Activated naive CD8-positive, alpha-beta T cell (primary cell): ENCODE results near the gene LRRC10B.

Experiments used
- H3K27ac Mint-ChIP-seq: one replicate; pipeline ENCODE4 v1.8.0; 2021; ENCODE audit warnings: mixed read lengths
- H3K27me3 Mint-ChIP-seq: one replicate; pipeline ENCODE4 v1.8.0; 2021; ENCODE audit warnings: mixed read lengths
- H3K36me3 Mint-ChIP-seq: one replicate; pipeline ENCODE4 v1.8.0; 2021; ENCODE audit warnings: mixed read lengths
- H3K4me1 Mint-ChIP-seq: one replicate; pipeline ENCODE4 v1.8.0; 2021; ENCODE audit warnings: low read depth, mixed read lengths
- H3K4me3 Mint-ChIP-seq: one replicate; pipeline ENCODE4 v1.8.0; 2021; ENCODE audit warnings: mild to moderate bottlenecking, mixed read lengths
- H3K9me3 Mint-ChIP-seq: one replicate; pipeline ENCODE4 v1.8.0; 2021; ENCODE audit warnings: low read depth, mixed read lengths

LRRC10B gene

GRCh38 chr11:61480261-61480993 is 28.1 kb upstream of the LRRC10B start:
- Mint-ChIP-seq H3K36me3 (no peaks in the 10 kb centered on the region), H3K4me1 (peaks cover 3% of the 10 kb centered on the region), H3K27ac (no peak overlapping the region), H3K27me3 (peaks cover 2% of the 10 kb centered on the region), H3K9me3 (no peaks in the 10 kb centered on the region), H3K4me3 (no peak overlapping the region)

- H3K27me3 Mint-ChIP-seq: peaks cover 2% of the 10 kb centered on the region
Measured at GRCh38 chr11:61480994-61481335, 27.6 kb upstream of the LRRC10B start.

GRCh38 chr11:61481806-61482205 is 26.7 kb upstream of the LRRC10B start:
- Mint-ChIP-seq H3K4me3 (no peak overlapping the region), H3K9me3 (no peaks in the 10 kb centered on the region), H3K4me1 (peaks cover 3% of the 10 kb centered on the region), H3K36me3 (peaks cover 3% of the 10 kb centered on the region), H3K27me3 (peaks cover 2% of the 10 kb centered on the region), H3K27ac (no peak overlapping the region)

More at GRCh38 chr11:61480994-61481335, 27.6 kb upstream of the LRRC10B start:
- Mint-ChIP-seq H3K4me3 (no peak overlapping the region), H3K9me3 (no peaks in the 10 kb centered on the region), H3K27ac (no peak overlapping the region), H3K4me1 (peaks cover 3% of the 10 kb centered on the region), H3K36me3 (no peaks in the 10 kb centered on the region)

DNA sequence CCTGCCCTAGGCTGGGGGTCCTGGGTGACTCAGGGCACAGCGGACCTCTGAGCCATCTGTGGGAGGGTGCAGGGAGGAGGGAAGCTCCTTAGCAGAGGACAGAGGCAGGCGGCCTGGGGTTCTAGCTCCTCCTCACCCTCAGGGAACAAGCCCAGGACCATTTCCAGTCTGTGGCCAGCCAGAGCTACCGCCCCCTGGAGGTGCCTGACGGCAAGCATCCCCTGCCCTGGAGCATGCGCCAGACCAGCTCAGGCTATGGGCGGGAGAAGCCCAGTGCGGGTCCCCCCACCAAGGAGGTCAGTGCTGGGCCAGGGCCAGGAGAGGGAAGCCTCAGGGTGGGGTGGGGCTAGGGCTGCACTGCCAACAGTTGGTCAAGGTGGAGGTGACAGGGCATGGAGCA is 26.0 kb upstream of the LRRC10B start:
- no peak overlapping the region for H3K4me3 Mint-ChIP-seq
- no peak overlapping the region for H3K27ac Mint-ChIP-seq
- peaks cover 2% of the 10 kb centered on the region for H3K27me3 Mint-ChIP-seq
- H3K9me3 Mint-ChIP-seq: no peaks in the 10 kb centered on the region
- H3K4me1 Mint-ChIP-seq: peaks cover 3% of the 10 kb centered on the region
- H3K36me3 Mint-ChIP-seq: peaks cover 6% of the 10 kb centered on the region

- Mint-ChIP-seq H3K27me3 (peaks cover 2% of the 10 kb centered on the region), H3K4me3 (no peak overlapping the region), H3K4me1 (no peaks in the 10 kb centered on the region), H3K9me3 (no peaks in the 10 kb centered on the region), H3K27ac (no peak overlapping the region), H3K36me3 (peaks cover 6% of the 10 kb centered on the region)
Measured at GRCh38 chr11:61484541-61484940, 24.0 kb upstream of the LRRC10B start.

DNA sequence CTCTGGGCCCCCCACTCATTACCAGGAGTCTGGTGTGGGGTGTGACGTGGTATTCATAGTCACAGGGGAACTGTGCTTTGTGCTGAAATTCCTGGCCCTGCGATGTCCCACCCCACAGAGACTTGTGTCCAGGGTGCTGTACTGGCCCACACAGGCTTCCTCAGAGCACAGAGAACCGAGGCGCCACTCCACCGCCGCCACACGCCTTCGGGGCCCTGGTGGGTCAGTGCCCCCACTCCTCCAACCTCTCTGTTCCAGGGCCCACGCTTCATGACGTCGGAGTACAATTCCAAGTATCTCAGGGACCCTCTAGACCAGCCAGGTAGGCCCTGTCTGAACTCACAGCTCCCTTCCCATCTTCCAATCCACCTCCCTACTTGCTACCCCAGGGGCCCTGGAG is 23.5 kb upstream of the LRRC10B start:
- no peak overlapping the region for H3K4me3 Mint-ChIP-seq
- peaks cover 2% of the 10 kb centered on the region for H3K27me3 Mint-ChIP-seq
- H3K4me1 Mint-ChIP-seq: no peaks in the 10 kb centered on the region
- no peaks in the 10 kb centered on the region for H3K9me3 Mint-ChIP-seq
- peaks cover 6% of the 10 kb centered on the region for H3K36me3 Mint-ChIP-seq
- H3K27ac Mint-ChIP-seq: no peak overlapping the region

DNA sequence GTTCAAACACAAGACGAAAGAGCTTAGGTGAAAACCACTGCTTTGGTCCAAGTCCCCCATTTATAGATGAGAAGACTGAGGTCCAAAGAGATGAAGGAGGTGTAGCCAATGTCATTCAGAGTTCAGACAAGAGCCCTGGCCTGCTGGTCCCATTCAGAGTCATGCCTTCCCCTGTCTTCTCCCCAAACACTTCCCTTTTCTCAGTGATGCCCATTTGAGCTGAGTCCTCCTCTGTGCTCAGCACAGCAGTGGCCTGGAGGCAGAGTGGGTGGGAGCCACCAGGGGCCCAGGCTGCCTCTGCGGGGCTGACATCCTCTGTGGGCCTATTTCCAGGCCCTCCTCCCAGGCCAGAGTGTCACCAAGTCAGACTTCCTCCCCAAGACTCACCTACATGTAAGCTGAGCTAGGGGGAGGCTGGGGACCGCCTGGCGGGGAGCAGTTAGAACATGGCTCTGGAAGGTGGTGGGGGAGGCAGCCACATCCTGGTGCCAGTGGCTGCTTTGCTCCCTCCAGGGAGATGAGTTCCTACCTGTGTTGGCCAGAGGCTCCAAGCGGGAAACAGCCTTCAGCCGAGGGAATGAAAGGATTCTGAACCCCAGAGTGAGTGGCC is 22.4 kb upstream of the LRRC10B start:
- H3K4me1 Mint-ChIP-seq: no peaks in the 10 kb centered on the region
- H3K9me3 Mint-ChIP-seq: no peaks in the 10 kb centered on the region
- peaks cover 2% of the 10 kb centered on the region for H3K27me3 Mint-ChIP-seq
- H3K36me3 Mint-ChIP-seq: peaks cover 6% of the 10 kb centered on the region
- H3K27ac Mint-ChIP-seq: no peak overlapping the region
- H3K4me3 Mint-ChIP-seq: no peak overlapping the region

- H3K9me3 Mint-ChIP-seq: no peaks in the 10 kb centered on the region
- H3K4me1 Mint-ChIP-seq: no peaks in the 10 kb centered on the region
- H3K36me3 Mint-ChIP-seq: peaks cover 6% of the 10 kb centered on the region
- no peak overlapping the region for H3K4me3 Mint-ChIP-seq
- peaks cover 2% of the 10 kb centered on the region for H3K27me3 Mint-ChIP-seq
- H3K27ac Mint-ChIP-seq: no peak overlapping the region
Measured at GRCh38 chr11:61486779-61487178, 21.8 kb upstream of the LRRC10B start.

DNA sequence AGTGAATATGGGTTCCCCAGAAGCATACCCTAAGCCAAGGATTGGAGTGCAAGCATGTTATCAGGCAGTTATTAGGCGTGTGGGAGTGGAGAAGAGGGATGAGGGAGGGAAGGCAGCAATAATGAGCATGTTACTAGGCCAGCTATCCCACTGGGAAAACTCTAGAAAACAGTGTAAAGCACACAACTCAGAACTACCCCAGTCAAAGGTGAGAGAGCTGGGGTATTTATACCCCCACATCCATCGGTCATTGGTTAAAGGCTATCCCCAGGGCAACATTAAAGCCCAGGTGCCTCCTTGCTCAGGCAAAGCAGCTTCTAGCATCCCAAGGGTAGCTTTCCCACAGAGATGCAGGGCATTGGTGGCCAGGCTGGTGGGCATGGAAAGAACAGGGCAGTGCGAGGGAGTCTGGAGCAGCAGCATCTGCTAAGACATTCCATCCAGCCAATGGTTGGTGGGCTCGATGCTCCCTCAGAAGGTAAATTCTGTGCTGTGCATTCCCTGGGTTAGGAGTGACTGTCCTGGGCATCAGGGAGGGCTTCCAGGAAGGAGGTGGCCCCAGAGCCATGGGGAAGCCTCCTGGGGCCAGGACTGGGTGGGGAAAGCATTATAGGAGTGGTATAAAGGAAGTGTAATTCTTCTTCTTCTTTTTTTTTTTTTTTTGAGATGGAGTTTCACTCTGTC is 21.1 kb upstream of the LRRC10B start:
- H3K27ac Mint-ChIP-seq: no peak overlapping the region
- no peaks in the 10 kb centered on the region for H3K4me1 Mint-ChIP-seq
- H3K27me3 Mint-ChIP-seq: peaks cover 2% of the 10 kb centered on the region
- H3K36me3 Mint-ChIP-seq: peaks cover 6% of the 10 kb centered on the region
- H3K4me3 Mint-ChIP-seq: no peak overlapping the region
- no peaks in the 10 kb centered on the region for H3K9me3 Mint-ChIP-seq

- Mint-ChIP-seq H3K9me3 (no peaks in the 10 kb centered on the region), H3K27ac (no peak overlapping the region), H3K4me3 (no peak overlapping the region), H3K36me3 (peaks cover 6% of the 10 kb centered on the region), H3K4me1 (no peaks in the 10 kb centered on the region), H3K27me3 (no peaks in the 10 kb centered on the region)
Measured at GRCh38 chr11:61488651-61489291, 19.8 kb upstream of the LRRC10B start.

DNA sequence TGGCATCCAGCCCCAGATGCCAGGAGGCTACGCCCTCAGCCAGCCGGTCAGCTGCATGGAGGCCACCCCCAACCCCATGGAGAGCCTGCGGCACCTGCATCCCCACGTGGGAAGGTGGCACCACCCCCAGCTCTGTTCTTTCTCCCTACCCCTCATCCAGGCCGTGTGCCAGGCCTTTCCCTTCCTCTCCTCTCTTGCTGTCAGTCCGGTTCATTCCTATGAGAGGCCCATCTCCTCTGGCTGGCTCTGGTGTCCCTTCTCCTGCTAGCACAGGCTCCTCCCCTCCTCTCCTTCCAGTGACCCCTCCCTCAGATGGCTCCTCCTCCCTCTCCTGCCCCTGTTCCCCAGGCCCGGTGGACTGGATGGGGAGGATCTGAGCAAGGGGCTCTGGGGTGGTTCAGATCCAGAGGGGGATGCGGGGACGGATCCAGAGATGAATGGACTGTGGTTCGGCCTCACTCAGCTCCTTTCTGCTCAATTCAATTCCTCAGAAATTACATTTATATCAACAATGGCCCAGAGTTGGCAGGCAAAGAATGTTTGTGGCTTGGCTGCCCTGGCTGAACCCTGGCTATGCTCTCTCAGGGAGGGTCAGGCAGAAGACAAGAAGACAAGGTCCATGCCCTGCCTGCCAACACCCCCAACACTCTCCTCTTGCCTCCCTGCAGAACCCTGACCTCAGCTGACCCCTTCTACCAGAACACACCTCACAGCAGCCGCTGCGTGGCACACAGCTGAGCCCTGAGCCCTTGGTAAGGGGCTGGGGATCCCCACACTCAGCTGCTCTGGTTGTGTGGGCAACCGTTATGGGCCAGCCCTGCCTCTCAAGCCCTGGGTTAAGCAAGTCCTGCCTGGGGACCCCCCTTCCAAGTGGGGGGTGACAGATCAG is 18.5 kb upstream of the LRRC10B start:
- Mint-ChIP-seq H3K36me3 (peaks cover 6% of the 10 kb centered on the region), H3K27me3 (no peaks in the 10 kb centered on the region), H3K4me1 (no peaks in the 10 kb centered on the region), H3K9me3 (no peaks in the 10 kb centered on the region), H3K27ac (no peak overlapping the region), H3K4me3 (no peak overlapping the region)

GRCh38 chr11:61491736-61492395 is 16.7 kb upstream of the LRRC10B start:
- H3K4me3 Mint-ChIP-seq: no peak overlapping the region
- no peak overlapping the region for H3K27ac Mint-ChIP-seq
- no peaks in the 10 kb centered on the region for H3K27me3 Mint-ChIP-seq
- H3K4me1 Mint-ChIP-seq: no peaks in the 10 kb centered on the region
- no peaks in the 10 kb centered on the region for H3K9me3 Mint-ChIP-seq
- peaks cover 3% of the 10 kb centered on the region for H3K36me3 Mint-ChIP-seq

DNA sequence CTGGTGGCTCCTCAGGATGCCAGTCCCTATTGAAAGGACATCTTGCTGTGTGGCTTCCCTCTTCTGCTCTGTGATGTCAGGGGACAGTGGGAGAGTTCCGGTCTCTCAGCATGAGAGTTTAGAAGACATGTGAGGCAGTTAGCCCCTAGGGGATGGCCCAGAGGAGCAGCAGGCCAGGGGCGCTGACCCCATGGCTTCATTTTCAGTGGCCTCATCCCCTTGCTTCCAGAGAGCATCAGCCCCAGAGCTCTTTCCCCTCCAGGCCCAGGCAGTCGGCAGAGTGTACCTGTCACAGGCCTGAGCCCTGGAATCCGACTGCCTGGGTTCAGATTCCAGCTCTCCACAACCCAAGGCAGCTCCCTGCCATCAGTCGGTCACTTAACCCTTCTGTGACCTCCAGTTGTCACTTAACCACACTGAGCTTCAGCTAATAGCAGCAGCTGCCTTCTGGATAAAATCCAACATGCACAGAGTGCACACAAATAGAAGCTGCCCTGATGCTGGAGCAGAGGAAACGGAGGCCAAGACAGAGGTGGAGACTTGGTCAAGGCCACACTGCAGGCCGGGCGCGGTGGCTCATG is 14.1 kb upstream of the LRRC10B start:
- Mint-ChIP-seq H3K4me1 (no peaks in the 10 kb centered on the region), H3K4me3 (no peak overlapping the region), H3K9me3 (no peaks in the 10 kb centered on the region), H3K27ac (no peak overlapping the region), H3K36me3 (no peaks in the 10 kb centered on the region), H3K27me3 (no peaks in the 10 kb centered on the region)
